HepG2 (cell line): ENCODE results near the gene NEK6. TPM values are rescaled to one million over a fixed set of nuclear protein-coding genes. Genes with fewer than 3 reads are reported as not detected.
A peak's percentile ranks its signal among the peaks of the same experiment; 100 is the strongest.

Experiments
- ETV5 ChIP-seq: IDR thresholded peaks from 2 replicates; pipeline ENCODE4 v1.6.1; 2018; ENCODE audit warnings: missing biosample characterization, missing genetic modification reagents, inconsistent platforms, borderline replicate concordance
- GATAD1 ChIP-seq: IDR thresholded peaks from 2 replicates; pipeline ENCODE4 v1.6.1; 2016; ENCODE audit warnings: missing genetic modification reagents, missing compliant biosample characterization
- MAFF ChIP-seq: IDR thresholded peaks from 2 replicates; pipeline ENCODE4 v1.6.1; 2011; ENCODE audit warnings: low read depth, low read length, improper control_type of control experiment
- MBD4 ChIP-seq: IDR thresholded peaks from 2 replicates; pipeline ENCODE4 v1.6.1; 2012; ENCODE audit warnings: low read length, inconsistent platforms, borderline replicate concordance
- RORA ChIP-seq: sonication (generic); formaldehyde crosslinking; IDR thresholded peaks from 2 replicates; pipeline ENCODE4 v1.5.0; 2020; ENCODE audit warnings: mild to moderate bottlenecking, missing genetic modification reagents, moderate library complexity
- SIX1 ChIP-seq: sonication (generic); formaldehyde crosslinking; IDR thresholded peaks from 2 replicates; pipeline ENCODE4 v1.4.0; 2020; ENCODE audit warnings: missing genetic modification reagents, borderline replicate concordance
- SP4 ChIP-seq: sonication (generic); formaldehyde crosslinking; IDR thresholded peaks from 2 replicates; pipeline ENCODE4 v1.8.1; 2023; ENCODE audit warnings: mild to moderate bottlenecking, missing genetic modification reagents
- TRIM24 ChIP-seq: sonication (generic); formaldehyde crosslinking; IDR thresholded peaks from 2 replicates; pipeline ENCODE4 v1.8.0; 2022; ENCODE audit warnings: mild to moderate bottlenecking, missing genetic modification reagents
- ZC3H13 ChIP-seq: sonication (generic); formaldehyde crosslinking; IDR thresholded peaks from 2 replicates; pipeline ENCODE4 v1.8.1; 2023; ENCODE audit warnings: mild to moderate bottlenecking, missing genetic modification reagents, moderate library complexity
- ZNF205 ChIP-seq: IDR thresholded peaks from 2 replicates; pipeline ENCODE4 v1.6.1; 2018; ENCODE audit warnings: missing biosample characterization, missing genetic modification reagents
- ZNF260 ChIP-seq: sonication (generic); formaldehyde crosslinking; IDR thresholded peaks from 2 replicates; pipeline ENCODE4 v1.4.0; 2020; ENCODE audit warnings: missing genetic modification reagents, low read depth, mild to moderate bottlenecking, borderline replicate concordance
- ZNF382 ChIP-seq: sonication (generic); formaldehyde crosslinking; IDR thresholded peaks from 2 replicates; pipeline ENCODE4 v1.5.0; 2020; ENCODE audit warnings: missing genetic modification reagents, mild to moderate bottlenecking, borderline replicate concordance
- ZNF543 ChIP-seq: sonication (generic); formaldehyde crosslinking; IDR thresholded peaks from 2 replicates; pipeline ENCODE4 v1.4.0; 2020; ENCODE audit warnings: mild to moderate bottlenecking, missing genetic modification reagents
- ZNF749 ChIP-seq: sonication (generic); formaldehyde crosslinking; IDR thresholded peaks from 2 replicates; pipeline ENCODE4 v1.8.0; 2022; ENCODE audit warnings: mild to moderate bottlenecking, missing genetic modification reagents, moderate library complexity, borderline replicate concordance
- polyA plus RNA-seq, 8 experiments: library from polyadenylated mRNA; depleted of rRNA in 3 of 8; stranded (reverse) in 7 of 8; unstranded in 1 of 8; fragments of >200 nt; fragmentation: Illumina TruSeq in 4 of 8; extraction: Trizol in 4 of 8; gene quantifications; 2 replicates each; pipeline versions ENCODE4 v1.2.1 to v1.2.3, GENCODE V29; 2011 to 2016; ENCODE audit warnings: low read depth in 4 of 8, missing spikeins in 1 of 8, mixed read lengths in 1 of 8; ENCODE audit not compliant: insufficient read depth in 1 of 8
- total RNA-seq, 5 experiments: library from RNA; depleted of rRNA; stranded (reverse); fragments of >200 nt; fragmentation: Illumina TruSeq; extraction: Trizol; gene quantifications; 2 replicates each; pipeline ENCODE4 v1.2.3, GENCODE V29; 2016; ENCODE audit warnings: low read depth in 1 of 5
- TF ChIP-seq, protein P1 (sequence below): sonication (generic); formaldehyde crosslinking; IDR thresholded peaks from 2 replicates; pipeline ENCODE4 v1.8.1; 2022; ENCODE audit warnings: low read depth, mild to moderate bottlenecking, missing genetic modification reagents
- TF ChIP-seq, protein P2 (sequence below): sonication (generic); formaldehyde crosslinking; IDR thresholded peaks from 2 replicates; pipeline ENCODE4 v1.5.0; 2020; ENCODE audit warnings: missing genetic modification reagents, mild to moderate bottlenecking, borderline replicate concordance
- TF ChIP-seq, protein P3 (sequence below): sonication (generic); formaldehyde crosslinking; IDR thresholded peaks from 2 replicates; pipeline ENCODE4 v1.4.0; 2020; ENCODE audit warnings: missing genetic modification reagents
- TF ChIP-seq, protein P4 (sequence below): sonication (generic); formaldehyde crosslinking; IDR thresholded peaks from 2 replicates; pipeline ENCODE4 v1.5.0; 2020; ENCODE audit warnings: missing genetic modification reagents
- TF ChIP-seq, protein P5 (sequence below): sonication (generic); formaldehyde crosslinking; IDR thresholded peaks from 2 replicates; pipeline ENCODE4 v1.4.0; 2020; ENCODE audit warnings: missing genetic modification reagents, low read depth, mild to moderate bottlenecking, borderline replicate concordance
- TF ChIP-seq, protein P6 (sequence below), 2 experiments: sonication (generic) in 1 of 2; formaldehyde crosslinking in 1 of 2; IDR thresholded peaks; 2 replicates each; pipeline versions ENCODE4 v1.4.0 to v1.6.1; 2018 to 2020; ENCODE audit warnings: missing genetic modification reagents in 2 of 2, borderline replicate concordance in 1 of 2, low read depth in 1 of 2, mild to moderate bottlenecking in 1 of 2, missing biosample characterization in 1 of 2

The NEK6 gene
- total and polyA plus RNA-seq, 2 of the 13 experiments (the other 11 are each of a cell fraction or from before 2014, with no cell fraction given), result 30.4 to 119 TPM

DNA sequence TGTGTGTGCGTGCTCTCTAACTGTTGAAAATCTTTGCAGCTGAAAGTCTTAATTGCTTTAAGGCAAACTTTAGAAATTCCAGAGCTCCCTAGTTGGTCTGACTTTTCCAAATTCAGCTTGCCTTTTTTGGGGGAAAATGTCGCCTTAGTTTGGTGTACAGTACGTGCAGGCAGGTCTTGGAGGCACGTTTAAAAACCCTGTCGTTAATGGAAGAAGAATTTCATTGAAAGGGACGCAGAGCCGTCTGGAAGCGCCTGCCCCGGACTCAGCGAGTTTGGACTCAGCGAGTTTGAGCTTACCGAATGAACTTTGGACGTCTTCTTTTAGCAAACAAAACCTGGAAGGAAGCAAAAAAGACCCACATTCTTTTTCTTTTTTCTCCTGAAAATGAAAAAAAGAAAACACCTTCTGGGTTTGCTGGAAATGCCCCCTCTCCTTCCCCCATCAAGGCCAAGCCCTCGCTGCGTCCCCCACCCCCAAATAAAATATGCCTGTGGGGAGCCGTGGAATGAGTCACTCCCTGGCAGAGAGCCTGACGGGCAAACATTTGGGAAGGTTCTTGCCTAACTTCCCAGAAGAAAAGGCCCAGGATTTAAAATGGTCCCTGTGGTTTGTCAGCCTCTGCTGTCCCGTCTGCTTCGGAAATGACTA is 1.5 kb downstream of the NEK6 start (continued):
- no peak; the same call in 1 of the 2 replicates for TF ChIP-seq GATAD1 (CRISPR knock-in tag)
- TF ChIP-seq, protein P1, sequence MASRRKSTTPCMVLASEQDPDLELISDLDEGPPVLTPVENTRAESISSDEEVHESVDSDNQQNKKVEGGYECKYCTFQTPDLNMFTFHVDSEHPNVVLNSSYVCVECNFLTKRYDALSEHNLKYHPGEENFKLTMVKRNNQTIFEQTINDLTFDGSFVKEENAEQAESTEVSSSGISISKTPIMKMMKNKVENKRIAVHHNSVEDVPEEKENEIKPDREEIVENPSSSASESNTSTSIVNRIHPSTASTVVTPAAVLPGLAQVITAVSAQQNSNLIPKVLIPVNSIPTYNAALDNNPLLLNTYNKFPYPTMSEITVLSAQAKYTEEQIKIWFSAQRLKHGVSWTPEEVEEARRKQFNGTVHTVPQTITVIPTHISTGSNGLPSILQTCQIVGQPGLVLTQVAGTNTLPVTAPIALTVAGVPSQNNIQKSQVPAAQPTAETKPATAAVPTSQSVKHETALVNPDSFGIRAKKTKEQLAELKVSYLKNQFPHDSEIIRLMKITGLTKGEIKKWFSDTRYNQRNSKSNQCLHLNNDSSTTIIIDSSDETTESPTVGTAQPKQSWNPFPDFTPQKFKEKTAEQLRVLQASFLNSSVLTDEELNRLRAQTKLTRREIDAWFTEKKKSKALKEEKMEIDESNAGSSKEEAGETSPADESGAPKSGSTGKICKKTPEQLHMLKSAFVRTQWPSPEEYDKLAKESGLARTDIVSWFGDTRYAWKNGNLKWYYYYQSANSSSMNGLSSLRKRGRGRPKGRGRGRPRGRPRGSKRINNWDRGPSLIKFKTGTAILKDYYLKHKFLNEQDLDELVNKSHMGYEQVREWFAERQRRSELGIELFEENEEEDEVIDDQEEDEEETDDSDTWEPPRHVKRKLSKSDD (CRISPR knock-in tag), result no peak
- no peak for TF ChIP-seq ZNF382
- TF ChIP-seq MAFF, result no peak; the same call in 1 of the 2 replicates
- no peak for TF ChIP-seq ZNF260 (CRISPR knock-in tag)
- no peak for TF ChIP-seq ZNF749 (CRISPR knock-in tag)
- TF ChIP-seq, protein P2, sequence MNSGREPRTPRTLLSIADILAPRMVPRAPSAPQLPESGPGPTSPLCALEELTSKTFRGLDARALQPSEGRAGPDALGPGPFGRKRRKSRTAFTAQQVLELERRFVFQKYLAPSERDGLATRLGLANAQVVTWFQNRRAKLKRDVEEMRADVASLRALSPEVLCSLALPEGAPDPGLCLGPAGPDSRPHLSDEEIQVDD (CRISPR knock-in tag), result no peak
- TF ChIP-seq, protein P3, sequence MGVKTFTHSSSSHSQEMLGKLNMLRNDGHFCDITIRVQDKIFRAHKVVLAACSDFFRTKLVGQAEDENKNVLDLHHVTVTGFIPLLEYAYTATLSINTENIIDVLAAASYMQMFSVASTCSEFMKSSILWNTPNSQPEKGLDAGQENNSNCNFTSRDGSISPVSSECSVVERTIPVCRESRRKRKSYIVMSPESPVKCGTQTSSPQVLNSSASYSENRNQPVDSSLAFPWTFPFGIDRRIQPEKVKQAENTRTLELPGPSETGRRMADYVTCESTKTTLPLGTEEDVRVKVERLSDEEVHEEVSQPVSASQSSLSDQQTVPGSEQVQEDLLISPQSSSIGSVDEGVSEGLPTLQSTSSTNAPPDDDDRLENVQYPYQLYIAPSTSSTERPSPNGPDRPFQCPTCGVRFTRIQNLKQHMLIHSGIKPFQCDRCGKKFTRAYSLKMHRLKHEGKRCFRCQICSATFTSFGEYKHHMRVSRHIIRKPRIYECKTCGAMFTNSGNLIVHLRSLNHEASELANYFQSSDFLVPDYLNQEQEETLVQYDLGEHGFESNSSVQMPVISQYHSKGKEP (CRISPR knock-in tag), result no peak
- peak; percentile 34; the same call in 1 of the 2 replicates for TF ChIP-seq ETV5 (CRISPR knock-in tag)
- TF ChIP-seq SP4 (CRISPR knock-in tag), result no peak
- TF ChIP-seq SIX1 (CRISPR knock-in tag), result no peak; the same call in 1 of the 2 replicates
- no peak; the same call in 1 of the 2 replicates for TF ChIP-seq ZNF205
- TF ChIP-seq, protein P4, sequence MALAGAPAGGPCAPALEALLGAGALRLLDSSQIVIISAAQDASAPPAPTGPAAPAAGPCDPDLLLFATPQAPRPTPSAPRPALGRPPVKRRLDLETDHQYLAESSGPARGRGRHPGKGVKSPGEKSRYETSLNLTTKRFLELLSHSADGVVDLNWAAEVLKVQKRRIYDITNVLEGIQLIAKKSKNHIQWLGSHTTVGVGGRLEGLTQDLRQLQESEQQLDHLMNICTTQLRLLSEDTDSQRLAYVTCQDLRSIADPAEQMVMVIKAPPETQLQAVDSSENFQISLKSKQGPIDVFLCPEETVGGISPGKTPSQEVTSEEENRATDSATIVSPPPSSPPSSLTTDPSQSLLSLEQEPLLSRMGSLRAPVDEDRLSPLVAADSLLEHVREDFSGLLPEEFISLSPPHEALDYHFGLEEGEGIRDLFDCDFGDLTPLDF (CRISPR knock-in tag), result 0 out of 2 replicates have a peak, but pooled peaks have one; percentile 34
- TF ChIP-seq MBD4, result 0 out of 2 replicates have a peak, but pooled peaks have one; percentile 32
- TF ChIP-seq TRIM24, result no peak
- no peak for TF ChIP-seq RORA (CRISPR knock-in tag)
- TF ChIP-seq, protein P5, sequence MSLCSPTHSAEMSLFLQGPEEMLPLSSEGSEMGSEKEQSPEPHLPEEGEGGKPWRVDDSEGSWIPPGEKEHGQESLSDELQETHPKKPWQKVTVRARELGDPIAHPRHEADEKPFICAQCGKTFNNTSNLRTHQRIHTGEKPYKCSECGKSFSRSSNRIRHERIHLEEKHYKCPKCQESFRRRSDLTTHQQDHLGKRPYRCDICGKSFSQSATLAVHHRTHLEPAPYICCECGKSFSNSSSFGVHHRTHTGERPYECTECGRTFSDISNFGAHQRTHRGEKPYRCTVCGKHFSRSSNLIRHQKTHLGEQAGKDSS, result no peak
- no peak for TF ChIP-seq ZNF543 (CRISPR knock-in tag)
- TF ChIP-seq, protein P6, sequence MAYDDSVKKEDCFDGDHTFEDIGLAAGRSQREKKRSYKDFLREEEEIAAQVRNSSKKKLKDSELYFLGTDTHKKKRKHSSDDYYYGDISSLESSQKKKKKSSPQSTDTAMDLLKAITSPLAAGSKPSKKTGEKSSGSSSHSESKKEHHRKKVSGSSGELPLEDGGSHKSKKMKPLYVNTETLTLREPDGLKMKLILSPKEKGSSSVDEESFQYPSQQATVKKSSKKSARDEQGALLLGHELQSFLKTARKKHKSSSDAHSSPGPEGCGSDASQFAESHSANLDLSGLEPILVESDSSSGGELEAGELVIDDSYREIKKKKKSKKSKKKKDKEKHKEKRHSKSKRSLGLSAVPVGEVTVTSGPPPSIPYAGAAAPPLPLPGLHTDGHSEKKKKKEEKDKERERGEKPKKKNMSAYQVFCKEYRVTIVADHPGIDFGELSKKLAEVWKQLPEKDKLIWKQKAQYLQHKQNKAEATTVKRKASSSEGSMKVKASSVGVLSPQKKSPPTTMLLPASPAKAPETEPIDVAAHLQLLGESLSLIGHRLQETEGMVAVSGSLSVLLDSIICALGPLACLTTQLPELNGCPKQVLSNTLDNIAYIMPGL (CRISPR knock-in tag; IDR thresholded peaks at IDR 0.05; ENCODE audit: borderline replicate concordance in 1 of 2, low read depth in 1 of 2), result peak in 1 of 2 experiments; percentile 33; a peak in 2 of 4 replicates
- no peak for TF ChIP-seq ZC3H13 (CRISPR knock-in tag)
